Measurements from ENCODE around the gene PRKCQ.
"Not testable (repeated sequence)": the region's sequence is repeated elsewhere in the genome, so short reads cannot be mapped to it uniquely, and the experiment has no call there.

The PRKCQ gene

DNA sequence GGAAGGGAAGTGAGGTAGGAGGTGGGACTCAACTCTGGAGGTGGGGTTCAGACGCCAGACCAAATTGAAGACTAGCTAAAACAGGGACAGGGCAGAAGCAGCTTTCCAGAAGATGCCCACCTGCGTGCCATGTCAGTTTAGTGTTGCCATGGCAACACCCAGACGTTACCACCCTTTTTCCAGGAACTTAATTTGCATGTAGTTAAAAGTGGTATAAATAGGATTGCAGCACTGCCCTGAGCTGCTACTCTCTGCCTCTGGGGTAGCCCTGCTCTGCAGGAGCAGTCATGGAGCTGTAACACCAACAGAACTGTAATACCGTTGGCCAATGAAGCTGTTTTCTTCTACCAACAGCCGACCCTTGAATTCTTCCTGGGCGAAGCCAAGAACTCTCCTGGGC lies 93.8 kb downstream of the PRKCQ start:
- DNase-seq, result no peak

DNA sequence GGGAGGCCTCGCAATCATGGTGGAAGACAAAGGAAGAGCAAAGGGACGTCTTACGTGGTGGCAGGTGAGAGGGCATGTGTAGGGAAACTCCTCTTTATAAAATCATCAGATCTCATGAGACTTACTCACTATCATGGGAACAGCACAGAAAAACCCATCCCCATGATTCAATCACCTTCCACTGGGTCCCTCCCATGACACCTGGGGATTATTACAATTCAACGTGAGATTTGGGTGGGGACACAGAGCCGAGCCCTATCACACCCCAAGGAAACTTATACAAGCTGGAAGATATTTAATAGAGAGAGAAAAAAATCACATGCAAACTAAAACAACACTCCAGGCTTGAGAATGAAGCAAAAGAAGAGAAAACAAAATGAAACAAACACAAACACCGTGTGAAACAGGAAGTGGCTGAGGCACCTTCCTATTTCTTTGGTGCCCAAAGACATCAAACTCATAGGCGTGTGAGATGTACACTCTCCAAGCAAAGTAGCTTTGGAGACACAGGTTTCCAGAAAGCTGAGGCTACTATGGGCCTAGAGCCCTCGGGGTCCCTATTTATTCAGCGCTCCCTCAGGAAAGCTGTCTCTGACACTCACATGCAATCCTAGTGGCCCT lies 97.2 kb downstream of the PRKCQ start:
- DNase-seq, result no peak

DNA sequence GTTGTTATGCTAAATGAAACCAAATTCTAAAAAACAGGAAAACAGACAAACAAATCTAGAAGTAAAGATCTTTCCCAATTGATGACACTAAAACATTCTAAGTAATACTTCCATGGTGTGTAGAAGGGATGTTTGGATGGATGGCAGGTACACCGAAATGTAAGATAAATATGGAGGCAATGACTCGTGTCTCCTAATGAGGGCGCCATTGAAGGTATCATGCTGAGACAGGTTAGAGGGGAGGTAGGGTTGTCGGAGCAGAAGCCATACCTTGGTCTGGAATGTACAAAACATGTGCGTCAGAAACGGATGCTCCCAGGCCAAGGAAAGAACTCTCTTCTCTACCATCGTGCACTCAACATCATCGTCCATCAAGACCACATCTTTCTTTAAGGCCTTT lies 101.4 kb downstream of the PRKCQ start:
- no peak for DNase-seq

DNA sequence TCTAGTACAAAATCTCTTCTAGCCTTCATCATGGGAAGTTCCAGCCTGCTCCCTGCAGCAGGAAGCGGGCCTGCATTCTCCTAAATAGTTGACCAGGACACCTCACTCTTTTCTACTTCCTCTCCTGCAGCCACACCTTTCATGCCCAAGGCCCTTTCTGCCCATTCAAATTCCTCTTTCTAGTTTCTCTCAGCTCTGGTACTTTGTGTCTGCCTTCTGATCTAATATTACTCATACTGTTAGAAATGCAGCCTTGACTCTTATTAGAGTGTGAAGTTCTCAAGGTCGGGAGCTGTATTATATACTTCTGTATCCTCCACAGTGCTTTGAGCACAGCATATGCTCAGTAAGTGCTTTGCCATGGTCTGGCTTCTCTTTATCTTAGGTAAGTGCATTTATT lies 103.1 kb downstream of the PRKCQ start:
- no peak for DNase-seq

DNA sequence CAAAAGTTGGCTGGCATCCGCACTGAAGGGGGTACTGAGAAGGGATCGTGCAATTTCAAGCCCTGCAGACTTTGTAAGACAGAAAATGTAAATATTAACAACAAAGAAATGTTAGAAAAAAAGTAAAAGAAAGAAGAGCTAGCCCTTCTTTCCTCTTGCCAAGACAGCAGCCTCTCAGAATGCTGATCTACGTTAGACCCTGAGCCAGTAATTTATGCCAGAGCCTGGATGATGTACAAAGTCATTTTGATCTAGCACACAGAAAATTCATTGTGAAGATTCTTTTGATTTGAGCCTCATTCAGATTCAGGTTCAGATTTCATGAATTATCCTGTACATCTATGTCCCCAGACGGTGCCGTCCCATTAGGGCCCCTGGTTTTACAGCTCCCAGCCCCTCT lies 105.2 kb downstream of the PRKCQ start:
- no peak for DNase-seq

DNA sequence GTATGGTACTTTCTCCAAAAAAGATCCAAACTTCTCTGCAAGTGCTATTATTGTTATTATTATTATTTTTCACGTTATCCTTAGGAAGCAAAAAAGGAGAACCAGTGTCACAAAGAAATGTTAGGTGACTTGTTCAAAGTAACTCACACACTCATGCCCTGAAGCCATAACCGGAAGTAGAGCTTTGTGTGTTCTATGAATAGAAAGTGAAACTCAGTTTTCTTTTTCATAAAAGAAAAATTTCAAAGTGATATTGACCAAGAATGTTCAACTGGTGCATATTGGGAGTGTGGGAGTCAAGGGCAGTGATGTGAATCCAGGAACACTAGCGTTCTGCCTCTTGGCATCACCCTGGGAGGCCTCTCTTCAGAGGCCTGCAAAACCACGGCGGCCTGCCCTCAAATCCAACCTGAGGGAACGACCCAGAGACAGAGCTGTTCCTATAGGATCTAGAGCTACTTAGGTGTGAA lies 106.1 kb downstream of the PRKCQ start:
- peak in 1 of 2 donors; percentile 42 for DNase-seq

DNA sequence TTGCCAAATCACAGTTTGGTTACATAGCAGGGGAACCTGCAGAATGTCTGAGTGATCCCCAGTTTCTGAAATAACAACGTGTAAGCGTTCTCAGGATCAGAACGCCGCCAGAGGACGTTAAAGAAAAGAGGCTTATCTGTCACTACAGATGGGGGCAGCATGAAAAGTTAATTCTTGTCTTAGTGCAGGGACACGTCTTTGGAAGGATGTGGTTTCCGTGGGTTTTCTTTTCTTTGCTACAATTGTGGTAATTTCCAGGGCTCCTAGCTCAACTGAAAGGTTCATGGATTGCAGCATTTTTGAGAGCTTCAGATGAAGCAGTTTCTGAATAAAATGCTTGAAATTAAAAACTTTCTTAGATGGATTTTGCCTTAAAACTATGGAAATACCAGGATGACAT lies 106.6 kb downstream of the PRKCQ start:
- DNase-seq, result peak; percentile 32 to 46

DNA sequence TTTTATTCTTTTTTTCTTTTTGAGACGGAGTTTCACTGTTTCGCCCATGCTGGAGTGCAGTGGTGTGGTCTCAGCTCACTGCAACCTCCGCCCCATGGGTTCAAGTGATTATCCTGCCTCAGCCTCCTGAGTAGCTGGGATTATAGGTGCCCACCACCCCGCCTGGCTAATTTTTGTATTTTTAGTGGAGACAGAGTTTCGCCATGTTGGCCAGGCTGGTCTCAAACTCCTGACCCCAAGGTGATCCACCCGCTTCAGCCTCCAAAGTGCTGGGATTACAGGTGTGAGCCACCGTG lies 107.4 kb downstream of the PRKCQ start:
- DNase-seq, result not testable (repeated sequence)

DNA sequence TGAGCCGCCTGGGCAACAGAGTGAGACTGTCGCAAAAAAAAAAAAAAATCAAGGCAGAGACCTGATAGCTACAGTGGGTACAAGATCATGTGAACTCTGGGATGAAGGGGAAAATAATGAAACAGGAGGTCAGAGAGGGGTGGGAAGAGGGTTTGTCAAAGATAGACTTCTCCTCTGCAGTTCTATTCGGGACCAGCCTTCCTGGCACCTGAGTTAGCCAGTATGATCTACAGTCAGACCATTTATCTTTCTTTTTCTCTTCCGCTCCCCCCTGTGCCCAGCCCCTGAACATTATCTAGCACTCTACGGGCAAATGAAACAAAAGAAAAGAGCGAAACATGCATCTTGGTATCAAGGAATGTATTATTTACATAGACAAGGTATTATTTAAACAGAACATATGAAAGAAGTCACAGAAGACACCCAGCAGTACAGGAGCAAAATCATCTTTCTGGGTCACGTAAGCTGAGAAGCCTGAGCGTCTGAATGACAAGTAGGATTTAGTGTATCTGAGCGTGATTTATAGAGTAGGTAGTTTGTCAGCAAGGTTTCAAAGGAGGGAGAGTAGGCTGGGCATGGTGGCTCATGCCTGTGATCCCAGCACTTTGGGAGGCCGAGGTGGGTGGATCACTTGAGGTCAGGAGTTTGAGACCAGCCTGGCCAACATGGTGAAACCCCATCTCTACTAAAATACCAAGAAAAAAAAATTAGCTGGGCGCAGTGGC lies 109.0 kb downstream of the PRKCQ start:
- DNase-seq, result no peak

DNA sequence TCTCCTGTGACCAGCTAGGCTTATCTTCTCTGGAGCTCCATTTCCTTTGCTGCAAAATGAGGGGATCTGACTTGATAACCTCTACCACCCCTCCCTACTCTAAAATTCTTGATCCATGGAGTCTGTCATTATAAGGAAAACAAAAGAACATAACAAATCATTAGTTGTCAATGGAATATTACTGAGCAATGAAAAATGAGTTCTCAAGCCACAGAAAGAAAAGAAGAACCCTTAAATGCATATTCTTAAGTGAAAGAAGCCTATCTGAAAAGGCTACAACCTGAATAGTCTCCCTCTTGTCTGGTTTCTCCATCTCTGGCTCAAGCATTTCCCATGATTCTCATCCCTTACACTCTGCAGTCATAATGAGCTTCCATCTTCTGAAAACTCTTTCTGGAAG lies 110.4 kb downstream of the PRKCQ start:
- DNase-seq, result no peak

DNA sequence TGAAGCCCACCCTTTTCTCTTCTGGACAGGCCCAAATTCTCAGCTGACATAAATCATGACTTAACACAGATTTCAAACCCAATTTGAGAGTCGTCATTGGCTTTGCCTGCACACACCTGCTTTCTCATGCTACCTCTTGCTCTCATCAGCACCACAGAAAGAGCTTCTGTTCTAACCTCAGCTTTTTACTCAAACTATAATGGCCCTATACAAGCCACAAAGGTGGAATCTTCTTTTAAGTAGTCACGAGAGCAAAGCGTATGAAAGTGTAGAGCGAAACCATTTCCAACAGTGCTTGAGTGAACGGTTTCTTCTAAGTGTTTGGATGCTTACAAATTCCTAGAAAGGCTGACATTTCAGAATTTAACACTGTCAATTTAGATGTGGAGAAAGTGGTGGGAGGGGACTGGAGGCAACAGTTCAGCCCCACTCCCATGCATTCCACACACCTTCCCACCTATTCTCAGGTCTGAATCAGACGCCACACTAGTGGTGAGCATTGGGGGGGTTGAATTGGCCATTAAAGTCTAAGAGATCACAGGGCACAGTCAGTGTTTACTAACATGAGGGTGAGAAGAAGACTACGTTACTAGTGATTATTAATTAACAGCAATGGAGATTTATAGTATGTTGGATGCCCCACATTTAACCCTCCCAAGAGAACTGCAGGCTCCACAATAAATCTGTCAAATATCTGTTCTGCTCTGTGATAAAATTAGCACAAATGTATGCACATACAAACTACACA lies 114.0 kb downstream of the PRKCQ start:
- DNase-seq, result peak; percentile 24 to 52

DNA sequence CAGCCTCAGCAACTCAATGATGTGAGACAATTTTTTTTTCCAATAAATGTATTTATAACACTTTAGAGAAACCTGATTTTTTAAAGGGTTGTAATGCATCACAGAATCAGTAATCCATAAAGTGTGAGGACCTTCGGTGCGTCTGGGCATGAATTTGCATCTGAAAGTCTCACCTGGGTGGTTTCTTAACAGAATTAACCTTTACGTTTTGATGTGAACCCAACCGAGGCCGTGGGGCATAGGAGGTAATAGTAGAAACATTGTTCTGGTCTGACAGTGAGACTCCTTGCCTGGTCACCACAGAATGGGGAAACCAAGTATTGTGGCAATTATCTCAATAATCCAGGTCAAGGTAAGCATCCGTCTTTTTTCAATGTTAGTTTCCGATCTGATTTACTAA lies 114.6 kb downstream of the PRKCQ start:
- no peak for DNase-seq

DNA sequence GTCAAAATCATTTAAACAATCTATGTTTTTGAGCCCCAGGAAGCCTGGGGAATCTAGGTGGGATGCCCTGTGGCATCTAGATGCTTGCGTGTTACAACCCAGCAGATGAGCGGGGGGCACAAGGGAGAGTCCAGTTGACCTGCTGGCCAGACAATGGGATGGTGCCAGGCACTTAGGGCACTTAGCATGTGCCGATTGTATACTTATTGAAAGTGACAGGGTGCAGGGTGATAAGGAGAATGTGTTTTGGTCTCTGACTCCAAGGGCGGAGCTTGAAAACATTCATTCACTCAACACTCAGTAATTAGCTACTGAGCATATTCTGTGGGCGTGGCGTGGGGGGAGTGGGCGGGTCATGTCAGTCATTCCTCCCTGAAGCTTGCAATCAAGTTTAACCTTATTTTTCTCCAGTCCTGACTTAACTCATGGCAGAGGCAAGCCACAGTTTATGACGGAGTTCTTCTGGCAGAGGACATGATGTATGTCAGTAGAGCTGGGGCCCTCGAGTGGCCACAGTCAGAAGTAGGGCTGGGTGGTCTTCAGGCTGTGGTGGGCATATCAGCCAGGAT lies 115.1 kb downstream of the PRKCQ start:
- DNase-seq, result peak in 1 of 2 donors; percentile 17

DNA sequence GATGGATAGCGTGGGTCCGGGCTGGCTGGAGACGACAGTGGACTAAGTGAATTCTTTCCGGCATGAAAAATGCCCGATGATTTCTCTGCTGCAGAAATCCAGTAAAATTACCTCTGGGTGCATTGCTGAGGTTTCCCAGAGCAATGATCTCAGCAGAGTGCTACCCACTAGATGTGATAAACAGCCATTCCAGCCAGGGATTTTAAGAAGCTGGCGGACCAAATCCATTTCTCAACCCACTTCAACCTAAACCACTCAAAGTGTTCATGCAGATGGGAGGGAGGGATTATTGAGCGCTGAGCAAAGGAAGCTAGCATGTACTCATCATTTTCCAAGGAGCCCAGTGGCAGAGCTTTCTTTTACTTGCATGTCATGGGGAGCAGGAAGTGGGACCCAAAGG lies 116.7 kb downstream of the PRKCQ start:
- DNase-seq, result no peak

DNA sequence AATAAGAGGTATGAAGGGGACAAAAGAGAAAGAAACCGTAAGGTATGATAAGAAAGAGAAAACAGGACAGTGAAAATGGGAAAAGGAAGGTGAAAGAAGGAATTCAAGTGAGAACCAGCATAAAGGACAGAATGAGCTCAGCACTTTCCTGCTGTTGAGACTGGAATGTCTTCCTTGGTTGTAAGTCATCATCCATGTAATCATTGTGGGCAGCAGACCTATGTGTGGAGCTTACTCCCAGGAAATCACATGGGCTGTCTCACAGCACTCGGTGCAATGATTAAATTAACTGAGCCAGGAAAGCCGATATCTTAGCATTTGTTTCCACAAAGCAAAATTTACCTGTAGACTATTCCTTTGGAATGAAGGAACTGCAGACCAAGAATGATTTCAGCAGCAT lies 118.1 kb downstream of the PRKCQ start:
- DNase-seq, result no peak

DNA sequence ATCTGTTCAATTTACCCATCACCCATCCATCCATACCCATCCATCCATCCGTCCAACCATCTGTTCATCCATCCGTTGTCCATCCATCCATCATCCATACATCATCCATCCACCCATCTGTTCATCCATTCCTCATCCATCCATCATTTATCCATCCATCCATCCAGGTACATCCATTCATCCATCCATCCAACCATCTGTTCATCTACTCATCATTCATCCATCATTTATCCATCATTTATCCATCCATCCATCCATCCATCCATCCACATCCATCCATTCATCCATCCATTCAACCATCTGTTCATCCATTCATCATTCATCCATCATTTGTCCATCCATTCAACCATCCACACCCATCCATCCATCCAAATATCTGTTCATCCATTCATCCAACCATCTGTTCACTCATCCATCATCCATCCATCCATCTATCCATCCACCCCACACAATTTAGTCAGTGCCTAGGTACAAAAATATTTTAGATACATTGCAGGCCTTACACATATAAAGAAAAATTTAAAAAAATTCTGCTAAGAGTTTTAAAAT lies 119.1 kb downstream of the PRKCQ start:
- DNase-seq, result no peak

DNA sequence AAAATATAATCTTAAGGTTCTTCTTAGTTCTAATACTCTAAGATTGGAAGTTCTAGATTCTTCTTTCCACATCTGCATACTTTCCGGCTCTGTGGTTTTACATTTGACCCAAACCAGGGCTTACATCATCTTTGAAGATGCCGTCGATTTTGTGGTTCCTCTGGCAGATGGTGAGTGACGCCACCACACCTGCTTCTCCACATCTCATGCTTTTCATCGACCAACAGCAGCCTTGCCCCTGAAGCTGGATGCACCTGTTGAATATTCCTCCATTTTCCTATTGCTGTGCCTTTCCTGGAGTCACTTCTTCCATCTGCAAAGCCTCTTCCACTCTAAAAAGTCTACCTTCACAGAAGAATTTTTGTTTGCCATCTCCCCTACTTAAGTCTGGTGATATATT lies 121.3 kb downstream of the PRKCQ start:
- no peak for DNase-seq

DNA sequence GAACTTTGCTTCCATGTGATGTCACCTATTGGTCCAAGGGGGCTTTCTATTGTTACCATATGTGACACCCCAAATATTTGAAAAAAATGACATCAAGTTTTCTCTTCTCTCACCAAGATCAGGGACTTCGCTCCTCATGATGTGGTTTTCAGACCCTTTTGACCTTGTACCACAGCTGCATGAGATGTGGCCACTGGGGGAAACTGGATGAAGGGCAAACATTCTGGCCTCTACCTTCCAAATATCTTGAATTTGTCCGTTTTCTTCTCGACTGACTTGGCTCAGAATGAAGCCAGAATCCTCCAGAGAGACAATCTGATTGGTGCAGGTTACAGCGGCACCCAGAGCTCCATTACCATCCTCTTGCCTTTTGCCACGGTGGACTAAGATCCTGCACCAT lies 122.7 kb downstream of the PRKCQ start:
- no peak for DNase-seq

DNA sequence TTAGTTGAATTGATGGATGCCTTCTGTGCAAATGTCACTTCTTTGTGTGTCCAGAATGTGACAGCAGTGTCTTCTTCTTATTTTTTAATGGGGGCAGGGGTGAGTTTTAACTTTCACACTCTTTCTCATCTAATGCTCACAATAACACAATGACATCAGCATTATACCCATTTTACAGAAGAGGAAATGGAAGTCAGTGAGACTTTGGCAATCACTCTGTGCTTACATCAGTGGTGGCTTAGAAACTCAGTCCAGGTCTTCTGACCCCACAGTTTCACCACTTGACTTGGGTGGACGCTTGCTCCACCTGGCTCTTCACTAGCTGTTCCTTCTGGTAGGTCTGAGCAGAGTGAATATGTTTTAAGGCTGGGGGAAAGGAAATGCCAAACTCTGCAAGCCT lies 124.0 kb downstream of the PRKCQ start:
- DNase-seq, result no peak

DNA sequence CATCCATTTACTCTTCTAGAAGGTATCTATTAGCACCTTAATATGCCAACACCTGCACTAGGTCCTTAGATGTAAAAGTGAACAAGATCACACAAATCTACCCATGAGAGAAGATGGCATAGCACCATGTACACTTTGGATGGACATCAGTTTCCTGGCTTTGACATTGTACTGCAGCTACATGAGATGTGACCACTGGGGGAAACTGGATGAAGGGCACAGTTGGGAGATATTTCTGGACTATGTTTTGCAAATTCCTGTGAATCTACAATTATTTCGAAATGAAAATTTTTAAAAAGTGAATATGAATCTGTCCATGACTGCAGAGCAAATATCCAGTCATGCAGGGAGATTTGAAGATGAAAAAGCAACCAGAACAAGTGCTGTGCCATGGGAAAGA lies 124.5 kb downstream of the PRKCQ start:
- DNase-seq, result no peak

DNA sequence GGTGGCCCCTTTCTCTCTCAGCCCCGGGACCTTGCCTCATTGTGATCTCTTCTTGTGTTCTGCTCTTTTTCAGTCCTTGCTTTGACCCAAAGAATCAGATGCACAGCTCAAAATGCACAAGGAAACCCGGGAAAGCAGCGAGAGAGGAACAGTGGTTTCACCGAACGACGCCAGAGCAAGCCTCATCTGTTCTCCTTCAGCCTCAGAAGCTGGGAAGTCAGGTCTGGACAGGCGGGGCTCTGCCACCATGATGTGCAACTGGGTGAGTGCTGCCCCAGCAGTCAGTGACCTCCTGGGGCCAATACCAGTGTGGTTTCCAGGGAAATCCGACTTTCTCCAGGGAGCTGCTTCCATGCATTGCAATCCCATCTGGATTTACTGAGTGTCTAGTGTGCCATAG lies 133.4 kb downstream of the PRKCQ start:
- no peak for DNase-seq

DNA sequence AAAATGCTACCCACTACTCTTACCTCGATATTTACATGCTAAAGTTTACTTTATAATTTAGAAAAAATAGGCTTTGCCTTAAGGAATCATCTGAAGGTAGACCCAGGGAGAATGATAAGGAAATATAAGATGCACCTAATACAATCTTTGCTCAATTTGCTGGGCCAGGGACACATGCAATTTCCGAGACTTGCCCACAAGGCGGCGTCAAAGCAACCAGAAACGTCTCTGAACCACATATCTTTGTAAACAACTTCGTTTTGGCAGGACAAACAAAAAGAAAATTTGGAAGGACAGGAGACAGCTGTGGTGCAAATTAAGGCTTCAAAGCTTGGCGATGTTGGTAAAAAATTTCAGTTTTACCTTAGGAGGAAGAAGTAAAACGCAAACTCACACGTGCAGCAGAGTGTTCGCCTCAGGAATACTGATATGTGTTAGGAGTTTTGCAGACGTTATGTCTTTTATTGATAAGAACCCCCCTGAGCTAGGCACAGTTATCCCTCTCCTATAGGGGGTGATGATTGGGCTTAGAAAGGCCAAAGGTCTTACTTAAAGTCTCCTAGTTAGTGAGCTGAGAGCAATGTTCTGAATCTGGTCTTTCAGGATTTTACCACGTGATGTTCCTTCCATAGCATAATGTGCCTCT lies 134.3 kb downstream of the PRKCQ start:
- peak; percentile 71 to 72 for DNase-seq

DNA sequence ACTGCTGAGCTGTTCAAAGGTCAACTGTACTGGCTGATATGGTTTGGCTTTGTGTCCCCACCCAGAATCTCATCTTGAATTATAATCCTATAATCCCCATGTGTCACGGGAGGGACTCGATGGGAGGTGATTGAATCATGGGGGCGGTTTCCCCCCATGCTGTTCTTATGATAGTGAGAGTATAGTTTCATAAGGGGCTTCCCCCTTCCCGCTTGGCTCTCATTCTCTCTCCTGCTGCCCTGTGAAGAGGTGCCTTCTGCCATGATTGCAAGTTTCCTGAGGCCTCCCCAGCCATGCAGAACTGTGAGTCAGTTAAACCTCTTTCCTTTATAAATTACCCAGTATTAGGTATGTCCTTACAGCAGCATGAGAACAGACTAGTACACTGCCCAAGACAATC lies 140.2 kb downstream of the PRKCQ start:
- not testable (repeated sequence) for DNase-seq

Data from stimulated activated CD4-positive, alpha-beta T cell treated with anti-CD3 and anti-CD28 coated beads, Interleukin-2, amount 100 ng/mL, for 24 hours (primary cell).